MM.1S (cell line): ENCODE data around the gene PLEKHM3.

Experiments used
- DNase-seq: peaks from one replicate; pipeline ENCODE4 v3.0.0-alpha.2; 2015
- H2AFZ ChIP-seq: fragments of 300-600 bp; sonication (generic); 2 replicates; pipeline ENCODE4 v1.6.0; 2016; ENCODE audit warnings: antibody characterized with exemption, low read length
- H3F3A ChIP-seq: fragments of 300-600 bp; sonication (generic); 2 replicates; pipeline ENCODE4 v1.6.1; 2016; ENCODE audit warnings: mild to moderate bottlenecking, antibody characterized with exemption, low read length, moderate library complexity, mixed read lengths; ENCODE audit not compliant: insufficient read depth
- H3K27ac ChIP-seq: fragments of 300-600 bp; sonication (generic); 2 replicates; pipeline ENCODE4 v1.5.1; 2016; ENCODE audit warnings: mild to moderate bottlenecking, low read length
- H3K27me3 ChIP-seq: fragments of 300-600 bp; sonication (generic); replicated peaks from 2 replicates; pipeline ENCODE4 v1.6.0; 2016; ENCODE audit warnings: low read length; ENCODE audit not compliant: insufficient read depth
- H3K36me3 ChIP-seq: fragments of 300-600 bp; sonication (generic); replicated peaks from 2 replicates; pipeline ENCODE4 v1.6.1; 2016; ENCODE audit warnings: mild to moderate bottlenecking, low read length, mixed read lengths; ENCODE audit not compliant: insufficient read depth
- H3K4me1 ChIP-seq: fragments of 300-600 bp; sonication (generic); 2 replicates; pipeline ENCODE4 v1.6.1; 2016; ENCODE audit warnings: low read length, mixed read lengths
- H3K4me2 ChIP-seq: fragments of 300-600 bp; sonication (generic); 2 replicates; pipeline ENCODE4 v1.6.0; 2016; ENCODE audit warnings: low read depth, low read length
- H3K4me3 ChIP-seq: fragments of 300-600 bp; sonication (generic); 2 replicates; pipeline ENCODE4 v1.5.1; 2016; ENCODE audit warnings: low read length, mixed read lengths
- H3K79me2 ChIP-seq: fragments of 300-600 bp; sonication (generic); 2 replicates; pipeline ENCODE4 v1.6.1; 2016; ENCODE audit warnings: mixed run types, low read length, mixed read lengths
- H3K9ac ChIP-seq: fragments of 300-600 bp; sonication (generic); 2 replicates; pipeline ENCODE4 v1.6.1; 2016; ENCODE audit warnings: low read length, mixed read lengths
- H3K9me2 ChIP-seq: fragments of 300-600 bp; sonication (generic); replicated peaks from 2 replicates; pipeline ENCODE4 v1.6.1; 2016; ENCODE audit warnings: mild to moderate bottlenecking, low read length, mixed read lengths; ENCODE audit not compliant: insufficient read depth
- H3K9me3 ChIP-seq: fragments of 300-600 bp; sonication (generic); replicated peaks from 2 replicates; pipeline ENCODE4 v1.6.1; 2016; ENCODE audit warnings: mild to moderate bottlenecking, low read length, mixed read lengths; ENCODE audit not compliant: insufficient read depth
- H4K20me1 ChIP-seq: fragments of 300-600 bp; sonication (generic); 2 replicates; pipeline ENCODE4 v1.6.1; 2016; ENCODE audit warnings: mild to moderate bottlenecking, low read length, moderate library complexity, mixed read lengths; ENCODE audit not compliant: insufficient read depth
- EZH2 ChIP-seq: fragments of 300-600 bp; sonication (generic); optimal IDR thresholded peaks from 2 replicates; pipeline ENCODE3; 2017; ENCODE audit warnings: low read depth, mild to moderate bottlenecking, antibody characterized with exemption, low read length, mixed read lengths
- EZH2phosphoT487 ChIP-seq: fragments of 300-600 bp; sonication (generic); IDR thresholded peaks from 2 replicates; pipeline ENCODE4 v1.6.1; 2018; ENCODE audit warnings: antibody characterized with exemption, low read length
- TF ChIP-seq, protein P1 (sequence below): fragments of 300-600 bp; sonication (generic); IDR thresholded peaks from 2 replicates; pipeline ENCODE4 v1.5.1; 2016; ENCODE audit warnings: antibody characterized with exemption, low read length, mixed read lengths

The PLEKHM3 gene

DNA sequence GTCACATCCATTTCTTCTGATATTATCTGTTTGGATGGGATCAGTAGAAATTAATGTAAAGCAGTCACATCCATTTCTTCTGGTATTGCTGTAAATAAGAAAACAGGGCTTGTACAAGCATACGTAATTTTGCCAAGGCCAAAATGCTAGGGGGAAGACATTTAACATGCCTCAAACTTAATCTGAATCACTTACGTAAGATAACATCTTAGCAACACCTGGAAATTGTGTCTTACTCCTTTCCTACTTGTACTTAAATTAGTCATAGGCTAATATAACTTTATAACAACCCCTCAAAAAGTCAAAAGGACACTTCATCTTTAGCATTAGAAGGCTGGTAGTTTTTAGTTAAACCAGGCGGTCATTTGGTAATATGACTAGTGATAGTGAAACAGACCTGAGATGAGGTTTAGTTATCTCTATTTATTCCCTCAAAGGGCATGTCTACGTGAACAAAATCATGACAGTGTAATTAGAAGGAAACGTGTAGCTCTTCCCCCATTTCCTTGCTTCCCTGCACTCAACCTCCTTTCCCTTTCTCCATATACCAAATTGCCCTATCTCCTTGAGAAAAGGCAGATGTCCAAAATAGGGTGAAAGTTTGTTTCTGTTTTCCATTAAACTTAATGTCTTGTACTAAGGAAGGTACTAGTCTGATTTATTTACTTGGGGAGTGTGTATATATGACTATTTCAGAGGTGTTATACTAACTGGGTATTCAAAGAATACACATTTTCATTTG is 156.3 kb downstream of the PLEKHM3 start:
- Histone ChIP-seq H3K27me3 (no peaks in the 10 kb centered on the region), H3K27ac (no peak overlapping the region), H3K4me1 (peaks cover 14% of the 10 kb centered on the region), H3K9me2 (no peaks in the 10 kb centered on the region), H3K79me2 (no peaks in the 10 kb centered on the region), H4K20me1 (no peaks in the 10 kb centered on the region), H3K36me3 (no peaks in the 10 kb centered on the region), H3K4me3 (no peak overlapping the region), H2AFZ (no peak overlapping the region), H3F3A (no peaks in the 10 kb centered on the region), H3K4me2 (no peak overlapping the region), H3K9me3 (no peaks in the 10 kb centered on the region), H3K9ac (no peak overlapping the region)
- no peak for DNase-seq
- TF ChIP-seq, protein P1, sequence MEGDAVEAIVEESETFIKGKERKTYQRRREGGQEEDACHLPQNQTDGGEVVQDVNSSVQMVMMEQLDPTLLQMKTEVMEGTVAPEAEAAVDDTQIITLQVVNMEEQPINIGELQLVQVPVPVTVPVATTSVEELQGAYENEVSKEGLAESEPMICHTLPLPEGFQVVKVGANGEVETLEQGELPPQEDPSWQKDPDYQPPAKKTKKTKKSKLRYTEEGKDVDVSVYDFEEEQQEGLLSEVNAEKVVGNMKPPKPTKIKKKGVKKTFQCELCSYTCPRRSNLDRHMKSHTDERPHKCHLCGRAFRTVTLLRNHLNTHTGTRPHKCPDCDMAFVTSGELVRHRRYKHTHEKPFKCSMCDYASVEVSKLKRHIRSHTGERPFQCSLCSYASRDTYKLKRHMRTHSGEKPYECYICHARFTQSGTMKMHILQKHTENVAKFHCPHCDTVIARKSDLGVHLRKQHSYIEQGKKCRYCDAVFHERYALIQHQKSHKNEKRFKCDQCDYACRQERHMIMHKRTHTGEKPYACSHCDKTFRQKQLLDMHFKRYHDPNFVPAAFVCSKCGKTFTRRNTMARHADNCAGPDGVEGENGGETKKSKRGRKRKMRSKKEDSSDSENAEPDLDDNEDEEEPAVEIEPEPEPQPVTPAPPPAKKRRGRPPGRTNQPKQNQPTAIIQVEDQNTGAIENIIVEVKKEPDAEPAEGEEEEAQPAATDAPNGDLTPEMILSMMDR: no peak
- TF ChIP-seq EZH2phosphoT487 (no peak), EZH2 (no peak)

DNA sequence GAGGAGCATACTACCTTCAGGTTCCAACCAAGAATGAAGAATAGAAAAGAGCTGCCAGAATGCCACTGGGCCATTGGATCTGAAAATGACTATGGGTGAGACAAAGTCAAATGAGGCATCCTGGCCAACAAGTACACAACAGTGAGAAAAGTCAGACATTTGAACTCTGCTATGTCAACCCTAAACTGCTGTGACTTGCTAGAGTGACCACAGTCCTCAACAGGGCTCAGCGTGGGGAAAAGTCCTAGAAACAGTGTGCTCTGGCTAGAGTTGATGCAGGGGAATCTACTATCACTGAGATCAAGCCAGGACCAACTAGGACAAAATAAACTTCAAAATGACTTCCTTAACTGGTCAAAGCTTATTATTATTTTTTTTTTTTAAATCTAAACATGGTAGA is 157.4 kb downstream of the PLEKHM3 start:
- Histone ChIP-seq H3K79me2 (no peaks in the 10 kb centered on the region), H3K4me1 (peaks cover 14% of the 10 kb centered on the region), H3K9ac (no peak overlapping the region), H3F3A (no peaks in the 10 kb centered on the region), H3K36me3 (no peaks in the 10 kb centered on the region), H3K4me2 (no peak overlapping the region), H3K9me3 (no peaks in the 10 kb centered on the region), H3K4me3 (no peak overlapping the region), H4K20me1 (no peaks in the 10 kb centered on the region), H3K27me3 (no peaks in the 10 kb centered on the region), H3K27ac (no peak overlapping the region), H2AFZ (no peak overlapping the region), H3K9me2 (no peaks in the 10 kb centered on the region)
- no peak for TF ChIP-seq EZH2
- TF ChIP-seq, protein P1: no peak
- no peak for DNase-seq

DNA sequence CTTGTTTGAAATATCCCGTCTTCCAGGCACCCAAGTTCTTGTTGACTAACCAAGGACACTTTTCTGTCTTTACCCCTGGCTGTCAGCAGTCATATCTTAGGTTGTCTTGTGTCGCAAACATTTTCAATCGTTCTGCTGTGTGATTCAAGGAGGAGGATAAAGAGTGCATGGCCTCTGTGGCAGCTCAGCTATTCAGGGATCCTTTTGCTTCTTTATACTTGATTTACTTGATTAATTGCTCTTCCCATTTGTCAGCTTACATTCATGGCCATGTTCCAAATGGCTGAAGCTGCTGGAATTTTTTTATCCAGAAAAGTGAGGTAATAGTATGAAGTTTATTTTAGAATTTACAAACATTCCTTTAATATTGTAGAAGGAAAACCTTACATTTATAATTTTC is 158.3 kb downstream of the PLEKHM3 start:
- Histone ChIP-seq H3K4me1 (peaks cover 14% of the 10 kb centered on the region), H3K27me3 (no peaks in the 10 kb centered on the region), H3F3A (no peaks in the 10 kb centered on the region), H3K9me2 (no peaks in the 10 kb centered on the region), H3K79me2 (no peaks in the 10 kb centered on the region), H3K4me2 (no peak overlapping the region), H3K36me3 (no peaks in the 10 kb centered on the region), H3K27ac (no peak overlapping the region), H3K9ac (no peak overlapping the region), H3K9me3 (no peaks in the 10 kb centered on the region), H2AFZ (no peak overlapping the region), H4K20me1 (no peaks in the 10 kb centered on the region), H3K4me3 (no peak overlapping the region)
- no peak for DNase-seq
- TF ChIP-seq EZH2: no peak
- no peak for TF ChIP-seq EZH2phosphoT487
- TF ChIP-seq, protein P1: no peak
